Left ventricle myocardium superior (tissue), 1 donor: ENCODE measurements around the gene RBBP5. TPM values are rescaled to one million over a fixed set of nuclear protein-coding genes. Genes with fewer than 3 reads are reported as not detected.

Experiments
- ATAC-seq: fragments of 200-7000 bp; cut with Tn5 transposase; one replicate; pipeline ENCODE4 v1.9.1; 2020; ENCODE audit warnings: mild to moderate bottlenecking, moderate library complexity
- DNase-seq: peaks from one replicate; pipeline ENCODE4 v3.0.0-alpha.2; 2020
- intact Hi-C: fragments of 100-400 bp; cut with micrococcal nuclease; formaldehyde crosslinking; loops from one replicate; pipeline ENCODE4 v1.11.0; 2022
- total RNA-seq: library from RNA; stranded (reverse); fragmentation: NEBNext Ultra II Directional; extraction: Animal tissue kit (Norgen Biotek cat#: 25700); gene quantifications from one replicate; pipeline ENCODE4 v1.2.1, GENCODE V29; 2021
- donor health status: DM: no; HTN: yes; CAD: no; lungs with severe emphysema.

Gene RBBP5
- total RNA-seq, 1 donor from 2014 or later: 10.9 TPM

GRCh38 chr1:205140113-205140512, 18.3 kb upstream of the RBBP5 start:
- DNase-seq: no peak
- intact Hi-C loops: no loop called here
- no peak for ATAC-seq

GRCh38 chr1:205137901-205138300, 16.1 kb upstream of the RBBP5 start:
- intact Hi-C loops: no loop called here
- ATAC-seq (no peak), DNase-seq (no peak)

GRCh38 chr1:205133287-205133686, 11.5 kb upstream of the RBBP5 start:
- intact Hi-C loops: no loop called here
- DNase-seq: no peak
- ATAC-seq: no peak

GRCh38 chr1:205129447-205130029, 7.8 kb upstream of the RBBP5 start:
- intact Hi-C loops: no loop called here
- no peak for DNase-seq
- no peak for ATAC-seq

GRCh38 chr1:205128050-205128449, 6.3 kb upstream of the RBBP5 start:
- no peak for ATAC-seq
- intact Hi-C loops: no loop called here

GRCh38 chr1:205127646-205128045, 5.9 kb upstream of the RBBP5 start:
- intact Hi-C loops: no loop called here
- no peak for DNase-seq
- ATAC-seq: no peak

More at GRCh38 chr1:205128050-205128449, 6.3 kb upstream of the RBBP5 start:
- no peak for DNase-seq

- DNase-seq: no peak
- no peak for ATAC-seq
- intact Hi-C loops: no loop called here
These were observed 2.9 kb upstream of the RBBP5 start for GRCh38 chr1:205124726-205125125.

- ATAC-seq (peak; percentile 7), DNase-seq (no peak)
- intact Hi-C loops: no loop called here
These were observed 708 bp upstream of the RBBP5 start for GRCh38 chr1:205122489-205122882.

- intact Hi-C loops: no loop called here
- DNase-seq: no peak
- no peak for ATAC-seq
These were observed 3.0 kb downstream of the RBBP5 start for GRCh38 chr1:205118752-205119151.

GRCh38 chr1:205111354-205111753, 10.4 kb downstream of the RBBP5 start:
- DNase-seq (no peak), ATAC-seq (no peak)
- intact Hi-C loops: no loop called here

- DNase-seq: no peak
- intact Hi-C loops: no loop called here
- ATAC-seq: no peak
These were observed 12.1 kb downstream of the RBBP5 start for GRCh38 chr1:205109711-205110110.

GRCh38 chr1:205109269-205109668, 12.5 kb downstream of the RBBP5 start:
- intact Hi-C loops: no loop called here
- DNase-seq (no peak), ATAC-seq (no peak)

GRCh38 chr1:205108464-205108863, 13.3 kb downstream of the RBBP5 start:
- ATAC-seq (no peak), DNase-seq (no peak)
- intact Hi-C loops: no loop called here

GRCh38 chr1:205107327-205107726, 14.5 kb downstream of the RBBP5 start:
- ATAC-seq (no peak), DNase-seq (no peak)
- intact Hi-C loops: no loop called here

- ATAC-seq: no peak
- no peak for DNase-seq
- intact Hi-C loops: no loop called here
These were observed 19.4 kb downstream of the RBBP5 start for GRCh38 chr1:205102404-205102803.

- intact Hi-C loops: no loop called here
- no peak for ATAC-seq
- no peak for DNase-seq
These were observed 23.5 kb downstream of the RBBP5 start for GRCh38 chr1:205098242-205098641.

- intact Hi-C loops: no loop called here
- no peak for DNase-seq
- no peak for ATAC-seq
These were observed 26.4 kb downstream of the RBBP5 start for GRCh38 chr1:205095422-205095821.

GRCh38 chr1:205091043-205091740, 30.6 kb downstream of the RBBP5 start:
- ATAC-seq: no peak
- DNase-seq: no peak
- intact Hi-C loops: no loop called here

- ATAC-seq (no peak), DNase-seq (no peak)
- intact Hi-C loops: no loop called here
These were observed 33.4 kb downstream of the RBBP5 start for GRCh38 chr1:205088341-205088740.

- no peak for ATAC-seq
- no peak for DNase-seq
- intact Hi-C loops: no loop called here
These were observed 37.4 kb downstream of the RBBP5 start, which contains the start of gene TMEM81 for GRCh38 chr1:205084360-205084759. TSS of gene TMEM81 (minus strand) at chr1:205084460. CDS start at chr1:205084320, 140 bp downstream.

GRCh38 chr1:205082431-205082830, 39.3 kb downstream of the RBBP5 start:
- no peak for DNase-seq
- intact Hi-C loops: no loop called here
- no peak for ATAC-seq
